Stimulated activated CD8-positive, alpha-beta memory T cell treated with anti-CD3 and anti-CD28 coated beads, Interleukin-12 subunit alpha, Interleukin-12 subunit beta, amount 100 ng/mL, for 1 hour (primary cell): ENCODE measurements around the gene PRSS12.
"Not testable (repeated sequence)": the region's sequence is repeated elsewhere in the genome, so short reads cannot be mapped to it uniquely, and the experiment has no call there.

ENCODE experiments used
- DNase-seq: peaks from one replicate; pipeline ENCODE4 v3.0.0-alpha.2; 2020; ENCODE audit warnings: low read depth

Gene PRSS12, protein sequence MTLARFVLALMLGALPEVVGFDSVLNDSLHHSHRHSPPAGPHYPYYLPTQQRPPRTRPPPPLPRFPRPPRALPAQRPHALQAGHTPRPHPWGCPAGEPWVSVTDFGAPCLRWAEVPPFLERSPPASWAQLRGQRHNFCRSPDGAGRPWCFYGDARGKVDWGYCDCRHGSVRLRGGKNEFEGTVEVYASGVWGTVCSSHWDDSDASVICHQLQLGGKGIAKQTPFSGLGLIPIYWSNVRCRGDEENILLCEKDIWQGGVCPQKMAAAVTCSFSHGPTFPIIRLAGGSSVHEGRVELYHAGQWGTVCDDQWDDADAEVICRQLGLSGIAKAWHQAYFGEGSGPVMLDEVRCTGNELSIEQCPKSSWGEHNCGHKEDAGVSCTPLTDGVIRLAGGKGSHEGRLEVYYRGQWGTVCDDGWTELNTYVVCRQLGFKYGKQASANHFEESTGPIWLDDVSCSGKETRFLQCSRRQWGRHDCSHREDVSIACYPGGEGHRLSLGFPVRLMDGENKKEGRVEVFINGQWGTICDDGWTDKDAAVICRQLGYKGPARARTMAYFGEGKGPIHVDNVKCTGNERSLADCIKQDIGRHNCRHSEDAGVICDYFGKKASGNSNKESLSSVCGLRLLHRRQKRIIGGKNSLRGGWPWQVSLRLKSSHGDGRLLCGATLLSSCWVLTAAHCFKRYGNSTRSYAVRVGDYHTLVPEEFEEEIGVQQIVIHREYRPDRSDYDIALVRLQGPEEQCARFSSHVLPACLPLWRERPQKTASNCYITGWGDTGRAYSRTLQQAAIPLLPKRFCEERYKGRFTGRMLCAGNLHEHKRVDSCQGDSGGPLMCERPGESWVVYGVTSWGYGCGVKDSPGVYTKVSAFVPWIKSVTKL

GRCh38 chr4:118352843-118353533 is at the start of gene PRSS12:
PRSS12 (minus strand) TSS chr4:118353003; CDS start chr4:118352720, 283 bp downstream.
- no peak for DNase-seq

- DNase-seq: no peak
Observed at GRCh38 chr4:118400356-118400755, 47.6 kb upstream of the PRSS12 start.

- DNase-seq: not testable (repeated sequence)
Observed at GRCh38 chr4:118399883-118400282, 47.1 kb upstream of the PRSS12 start.

DNA sequence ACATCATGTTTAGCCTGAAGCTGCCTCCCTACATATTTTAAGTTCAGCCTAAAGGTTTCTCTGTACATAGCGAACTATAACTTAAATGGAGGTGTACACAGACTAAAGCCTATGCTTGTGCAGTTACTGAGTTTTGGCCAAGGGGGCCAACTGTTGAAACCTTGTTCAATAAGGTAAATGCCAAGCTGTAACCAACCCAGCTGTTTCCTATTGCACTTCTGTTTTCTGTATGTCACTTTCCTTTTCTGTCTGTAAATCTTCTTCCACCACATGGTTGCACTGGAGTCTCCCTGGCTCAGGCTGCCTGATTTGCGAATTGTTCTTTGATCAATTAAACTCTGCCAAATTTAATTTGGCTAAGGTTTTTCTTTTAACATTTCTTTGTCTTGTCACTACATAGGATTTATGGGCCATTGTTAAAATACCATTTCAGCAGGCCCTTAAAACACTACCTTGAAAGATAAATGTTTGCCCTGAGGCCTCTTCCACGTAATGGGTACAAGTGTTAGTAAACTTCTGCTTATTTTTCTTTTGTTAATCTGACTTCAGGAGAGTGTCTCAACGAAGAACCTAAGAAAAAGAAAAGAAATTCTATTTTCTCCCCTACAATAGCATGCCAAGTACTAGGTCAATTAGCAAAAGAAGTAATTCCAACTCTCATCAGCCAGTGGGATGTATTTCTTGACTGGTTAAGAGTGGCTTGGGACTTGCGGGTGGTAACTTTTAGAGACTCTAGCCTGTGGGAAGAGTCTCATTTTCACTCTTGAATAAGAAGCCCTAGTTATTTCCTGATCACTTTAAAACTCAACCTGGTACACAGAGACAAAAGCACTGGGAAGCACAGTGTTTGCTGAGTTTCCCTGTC is 45.7 kb upstream of the PRSS12 start:
- no peak for DNase-seq

GRCh38 chr4:118397623-118397979 is 44.8 kb upstream of the PRSS12 start:
- DNase-seq: no peak

DNA sequence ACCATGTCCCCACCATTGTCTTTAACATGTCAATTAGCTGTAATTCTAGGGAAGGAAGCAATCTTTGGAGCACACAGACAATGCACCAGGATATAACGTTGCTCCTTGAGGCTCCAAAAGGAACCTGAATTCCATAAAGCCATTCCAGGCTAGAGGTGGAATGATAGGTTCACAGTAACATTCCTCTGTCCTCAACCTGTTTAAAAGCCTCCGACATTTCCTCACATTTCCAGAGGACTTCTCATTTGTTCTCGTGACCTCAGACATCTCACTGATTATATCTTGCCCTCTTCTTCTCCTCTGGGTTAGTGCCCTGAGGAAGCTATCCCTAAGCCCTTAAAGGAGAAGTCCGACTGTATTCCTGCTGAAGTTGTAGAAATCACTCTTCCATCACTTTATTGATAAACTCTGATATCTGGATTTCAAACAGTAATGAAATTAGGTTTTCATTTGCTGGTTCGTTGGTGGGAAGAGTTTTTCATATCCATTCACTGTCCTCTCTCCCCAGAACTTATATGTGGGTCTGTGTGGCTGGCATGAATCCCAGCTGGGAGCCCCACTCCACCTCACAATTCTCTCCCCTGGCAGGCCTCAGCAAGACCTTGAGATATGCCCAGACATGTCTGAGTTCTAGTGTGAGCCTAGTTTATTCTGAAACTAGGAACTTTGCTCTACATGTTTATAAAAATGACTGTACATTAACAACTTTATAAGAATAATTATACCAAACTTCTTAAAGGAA is 44.2 kb upstream of the PRSS12 start:
- no peak for DNase-seq

DNA sequence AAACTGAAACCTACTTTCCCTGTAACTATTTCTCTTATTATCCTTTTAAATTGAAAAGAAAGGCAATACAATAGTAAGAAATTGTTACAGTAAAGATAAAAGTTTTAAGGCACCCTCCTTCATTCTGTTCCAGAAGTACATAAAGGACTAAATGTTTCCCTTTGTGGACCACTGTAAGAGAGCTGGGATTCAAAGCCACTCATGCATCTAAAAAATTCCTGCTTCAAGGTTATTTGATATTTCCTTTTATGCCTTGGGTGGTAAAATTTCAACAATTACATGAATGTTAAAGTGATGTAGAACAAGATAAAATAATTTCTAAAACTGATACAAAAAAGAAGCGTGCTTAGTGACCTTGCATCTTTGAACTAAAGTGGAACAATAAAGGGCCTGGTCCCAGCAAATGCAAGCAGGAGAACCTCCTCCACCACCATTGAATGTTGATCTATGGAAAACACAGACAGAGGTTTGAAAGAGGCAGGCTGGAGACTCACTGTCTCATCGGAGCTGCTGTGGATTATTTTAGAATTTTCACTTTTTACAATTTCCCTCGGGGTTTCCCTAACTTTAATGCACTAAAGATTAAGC is 42.3 kb upstream of the PRSS12 start:
- DNase-seq: no peak

GRCh38 chr4:118392509-118392908 is 39.7 kb upstream of the PRSS12 start:
- DNase-seq: not testable (repeated sequence)

DNA sequence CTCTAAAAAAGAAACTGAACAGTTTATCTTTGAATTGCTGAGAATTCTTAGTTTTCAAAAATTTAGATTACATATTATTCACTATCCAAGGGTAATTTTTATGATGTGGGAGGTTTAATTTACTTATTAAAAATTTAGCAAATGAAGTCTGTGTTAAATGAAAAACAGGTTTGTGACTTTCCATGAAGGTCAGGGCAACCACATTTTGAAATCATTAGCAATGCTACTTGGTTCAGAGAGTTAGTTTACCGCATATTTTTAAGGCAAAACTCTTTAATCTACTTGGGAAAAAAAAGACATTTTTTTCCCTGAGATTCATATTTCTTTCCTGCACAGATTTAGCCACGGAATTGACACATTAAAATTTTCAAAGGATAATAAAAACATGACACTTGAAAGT is 37.3 kb upstream of the PRSS12 start:
- DNase-seq: no peak

DNA sequence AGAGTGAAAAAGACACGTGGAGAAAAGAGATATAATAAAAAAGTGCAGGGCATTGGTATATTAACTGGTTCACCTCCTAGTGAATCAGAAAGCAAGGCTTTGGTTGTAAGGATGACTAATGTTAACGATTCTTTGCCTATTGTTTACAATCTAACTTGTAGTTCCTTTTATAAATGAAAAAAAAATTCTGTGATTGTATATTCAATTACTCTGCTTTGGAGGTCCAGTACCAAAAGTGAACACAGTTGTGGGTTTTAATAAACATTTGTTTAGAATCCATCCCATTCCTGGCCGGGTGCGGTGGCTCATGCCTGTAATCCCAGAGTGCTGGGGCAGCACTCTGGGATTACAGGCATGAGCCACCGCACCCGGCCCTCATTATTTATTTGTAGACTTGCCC is 36.9 kb upstream of the PRSS12 start:
- DNase-seq: no peak

- no peak for DNase-seq
Observed at GRCh38 chr4:118388606-118389005, 35.8 kb upstream of the PRSS12 start.

GRCh38 chr4:118381902-118382301 is 29.1 kb upstream of the PRSS12 start:
- DNase-seq: no peak

DNA sequence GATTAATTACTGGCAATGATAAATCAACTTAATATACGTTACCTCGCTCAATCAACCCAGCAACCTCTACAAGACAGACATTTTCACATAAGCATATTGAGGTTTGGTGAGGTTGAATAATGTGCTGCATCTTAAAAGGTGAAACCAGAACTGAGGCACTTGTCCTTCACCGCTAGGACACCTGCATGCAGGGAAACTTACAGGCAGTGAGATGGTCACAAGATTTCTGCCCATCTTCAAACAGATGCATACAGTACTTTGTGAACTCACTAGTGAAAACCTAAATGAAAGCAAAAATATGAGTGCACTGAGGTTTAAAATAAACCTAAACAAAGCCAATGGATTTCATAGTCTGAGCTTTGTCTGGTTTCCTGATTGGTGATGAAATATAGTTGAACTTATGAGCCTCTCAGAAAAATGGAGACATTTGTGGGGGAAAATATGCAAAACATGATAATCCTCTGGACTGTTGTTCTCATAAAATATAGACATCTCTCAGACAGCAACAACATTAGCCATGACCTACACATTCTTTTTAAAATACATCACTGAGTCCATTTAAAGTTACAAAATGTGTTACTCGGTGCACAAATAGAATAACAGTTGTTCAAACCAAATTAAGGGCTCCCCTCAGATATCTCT is 20.9 kb upstream of the PRSS12 start:
- DNase-seq: no peak

- no peak for DNase-seq
Observed at GRCh38 chr4:118372251-118372650, 19.4 kb upstream of the PRSS12 start.

- no peak for DNase-seq
Observed at GRCh38 chr4:118369231-118369630, 16.4 kb upstream of the PRSS12 start.

- DNase-seq: no peak
Observed at GRCh38 chr4:118367872-118368271, 15.1 kb upstream of the PRSS12 start.

DNA sequence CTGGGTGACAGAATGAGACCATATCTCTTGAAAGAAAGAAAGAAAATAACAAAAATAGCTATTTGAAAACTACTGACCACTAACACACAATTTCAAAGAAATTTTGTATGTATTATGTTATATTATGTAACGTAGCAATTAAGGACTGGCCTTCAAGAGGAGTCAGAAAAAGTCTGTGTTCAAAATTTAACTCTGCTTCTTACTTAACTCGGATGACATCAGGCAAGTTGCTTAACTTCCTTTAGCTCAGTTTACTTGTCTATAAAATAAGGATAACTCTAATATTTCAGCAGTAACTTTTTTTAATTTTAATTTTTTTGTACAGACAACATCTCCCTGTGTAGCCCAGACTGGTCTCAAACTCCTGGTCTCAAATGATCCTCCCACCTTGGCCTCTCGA is 14.6 kb upstream of the PRSS12 start:
- no peak for DNase-seq

- DNase-seq: no peak
Observed at GRCh38 chr4:118363166-118363565, 10.4 kb upstream of the PRSS12 start.

DNA sequence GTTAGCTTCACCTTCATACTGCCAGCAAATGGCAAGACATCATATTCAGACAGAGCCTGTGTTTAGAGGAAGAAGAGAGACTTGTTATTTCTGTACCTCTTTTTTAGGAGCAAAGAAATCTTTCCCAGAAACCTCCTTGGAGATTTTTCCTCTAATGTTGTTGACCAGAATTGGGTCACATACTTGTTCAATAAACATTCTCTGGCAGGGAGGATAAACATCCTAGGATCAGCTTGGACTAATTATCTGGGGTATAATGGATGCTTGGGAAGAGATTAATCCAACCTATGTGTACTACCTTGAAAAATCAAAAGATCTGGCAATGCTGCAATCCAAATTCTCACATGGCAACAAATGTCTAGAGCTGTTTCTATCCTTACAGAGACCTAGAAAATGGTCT is 8.4 kb upstream of the PRSS12 start:
- DNase-seq: no peak

DNA sequence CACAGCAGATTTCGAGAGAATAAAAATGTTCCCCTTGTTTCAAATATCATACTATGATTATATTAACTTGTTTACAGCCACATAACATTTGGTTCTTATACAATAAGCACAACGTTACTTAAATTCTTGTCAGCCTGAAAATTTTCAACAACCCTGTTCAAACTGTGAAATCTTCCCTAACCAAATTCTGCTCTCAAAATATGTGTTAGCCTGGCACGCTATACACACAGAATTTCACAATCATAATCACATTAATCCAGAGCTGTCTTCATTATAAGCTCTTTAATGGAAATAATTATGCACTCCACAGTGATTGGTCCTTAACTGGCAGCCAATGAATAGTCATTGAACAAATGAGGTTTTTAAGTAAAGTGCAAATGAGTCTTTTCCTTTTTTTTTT is 7.3 kb upstream of the PRSS12 start:
- DNase-seq: no peak
